NK-92 (cell line): ENCODE data around the gene MYL5.
"Not testable (repeated sequence)": the region's sequence is repeated elsewhere in the genome, so short reads cannot be mapped to it uniquely, and the experiment has no call there.

Experiments
- DNase-seq: peaks from one replicate; lab custom pipeline; 2025; ENCODE audit not compliant: unreplicated experiment; lab: John Stamatoyannopoulos, UW

MYL5 gene

DNA sequence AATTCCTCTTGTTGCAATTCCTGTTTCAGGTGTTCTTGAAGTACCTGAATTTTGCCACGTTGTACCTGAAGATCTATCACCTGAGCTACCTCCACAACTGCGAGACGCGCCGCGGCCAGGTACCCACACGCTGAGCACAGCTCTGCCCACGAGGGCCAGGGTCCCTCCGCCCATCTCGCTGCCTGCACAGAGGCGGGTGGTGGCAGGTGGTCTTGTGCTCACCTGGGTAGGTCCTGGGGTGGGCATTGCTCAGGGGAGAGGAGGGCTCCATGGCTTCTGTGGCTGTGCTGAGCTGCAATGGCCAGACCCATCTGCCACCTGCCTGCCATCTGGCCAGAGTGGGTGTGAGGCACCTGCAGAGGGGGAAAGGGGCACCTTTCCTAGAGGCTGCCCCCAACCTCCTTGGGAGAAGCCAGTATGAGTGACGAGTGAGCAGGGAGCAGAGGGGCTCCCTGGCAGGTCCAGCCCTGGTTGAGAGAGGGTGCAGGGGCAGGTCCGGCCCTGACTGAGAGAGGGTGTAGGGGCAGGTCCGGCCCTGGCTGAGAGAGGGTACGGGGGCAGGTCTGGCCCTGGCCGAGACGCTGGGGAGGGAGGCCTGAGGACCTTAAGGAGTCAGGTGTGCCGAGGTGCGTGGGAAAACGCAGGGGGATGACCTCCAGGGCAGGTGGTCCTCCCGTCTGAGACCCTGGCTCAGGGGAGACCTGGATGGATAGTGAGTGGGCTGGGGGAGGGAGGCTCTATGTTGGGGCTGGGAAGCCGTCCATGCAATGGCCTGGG is 38.3 kb upstream of the MYL5 start:
- DNase-seq, result no peak

DNA sequence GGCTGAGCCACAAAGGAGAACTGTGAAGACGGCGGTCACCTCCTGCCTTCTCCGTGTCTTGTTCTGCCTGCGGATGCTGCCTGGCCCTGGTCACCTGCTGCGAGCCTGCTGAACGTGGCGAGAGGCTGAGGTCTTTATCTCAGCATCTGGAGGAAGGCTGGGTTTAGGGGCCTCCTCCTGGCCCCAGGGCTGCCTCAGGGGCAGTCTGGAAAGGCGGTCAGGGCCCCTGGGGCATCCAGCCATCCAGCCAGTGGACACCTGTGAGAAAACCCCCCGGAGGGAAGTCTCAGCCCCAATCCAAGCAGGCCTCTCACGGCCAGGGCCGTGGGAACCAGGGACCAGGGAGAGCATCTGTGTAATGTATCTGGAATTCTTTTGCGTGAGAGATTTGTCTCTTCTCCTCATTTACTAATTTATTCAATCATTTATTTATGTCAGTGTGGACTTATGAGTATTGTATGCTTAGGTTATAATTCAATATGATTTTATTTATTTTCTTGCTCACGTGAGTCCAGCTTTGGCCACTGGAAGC is 37.6 kb upstream of the MYL5 start:
- no peak for DNase-seq

DNA sequence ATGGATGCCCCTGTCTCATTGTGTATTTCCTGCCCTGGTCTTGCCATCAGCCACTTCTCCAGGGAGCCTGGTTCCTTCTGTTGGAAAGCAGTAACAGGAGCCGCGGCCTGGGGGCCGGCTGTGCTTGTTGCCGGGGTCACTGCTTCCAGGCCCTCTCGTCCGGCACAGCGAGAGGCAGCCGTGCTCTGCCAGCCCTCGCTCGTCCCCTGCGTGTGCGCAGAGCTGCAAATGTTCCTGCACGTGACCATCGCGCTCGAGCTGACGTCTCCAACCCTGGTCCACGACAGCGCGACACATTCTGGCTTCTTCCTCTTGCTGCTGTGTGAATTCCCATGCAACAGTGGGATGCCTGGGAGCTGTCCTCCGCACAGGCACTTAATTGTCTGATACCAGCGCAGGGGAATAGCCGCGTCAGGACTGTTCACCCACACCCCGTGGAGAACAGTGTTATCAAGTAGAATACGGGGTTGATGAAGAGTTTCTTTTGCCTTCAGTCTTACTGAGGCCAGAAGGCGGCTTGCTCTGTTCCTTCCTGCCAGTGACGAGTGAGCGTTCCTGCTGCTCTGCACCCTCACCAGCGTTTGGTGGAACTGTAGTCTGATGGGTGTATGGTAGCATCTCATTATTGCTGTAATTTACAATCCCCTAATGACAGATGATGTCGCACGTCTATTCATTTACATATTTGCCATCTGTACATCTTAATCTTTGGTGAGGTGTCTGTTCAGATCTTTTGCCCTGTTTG is 36.6 kb upstream of the MYL5 start:
- no peak for DNase-seq

GRCh38 chr4:642366-642765 is 32.0 kb upstream of the MYL5 start:
- DNase-seq, result not testable (repeated sequence)

- DNase-seq, result no peak
Measured at GRCh38 chr4:646460-646859, 27.9 kb upstream of the MYL5 start.

DNA sequence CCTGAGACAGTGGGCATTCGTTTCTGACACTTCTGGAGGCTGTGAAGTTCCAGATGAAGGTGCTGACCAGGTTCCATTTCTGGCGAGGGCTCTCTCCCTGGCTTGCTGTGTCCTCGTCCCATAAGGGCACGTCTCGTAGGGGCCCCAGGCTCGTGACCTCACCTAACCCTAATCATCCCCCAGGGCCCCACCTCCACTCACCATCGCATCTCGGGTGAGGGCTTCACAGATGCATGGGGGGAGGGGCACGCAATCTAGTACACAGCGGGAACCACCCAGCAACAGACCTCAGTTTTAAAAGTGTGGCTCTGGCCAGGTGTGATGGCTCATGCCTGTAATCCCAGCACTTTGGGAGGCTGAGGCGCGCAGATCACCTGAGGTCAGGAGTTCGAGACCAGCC is 26.9 kb upstream of the MYL5 start:
- DNase-seq, result no peak

DNA sequence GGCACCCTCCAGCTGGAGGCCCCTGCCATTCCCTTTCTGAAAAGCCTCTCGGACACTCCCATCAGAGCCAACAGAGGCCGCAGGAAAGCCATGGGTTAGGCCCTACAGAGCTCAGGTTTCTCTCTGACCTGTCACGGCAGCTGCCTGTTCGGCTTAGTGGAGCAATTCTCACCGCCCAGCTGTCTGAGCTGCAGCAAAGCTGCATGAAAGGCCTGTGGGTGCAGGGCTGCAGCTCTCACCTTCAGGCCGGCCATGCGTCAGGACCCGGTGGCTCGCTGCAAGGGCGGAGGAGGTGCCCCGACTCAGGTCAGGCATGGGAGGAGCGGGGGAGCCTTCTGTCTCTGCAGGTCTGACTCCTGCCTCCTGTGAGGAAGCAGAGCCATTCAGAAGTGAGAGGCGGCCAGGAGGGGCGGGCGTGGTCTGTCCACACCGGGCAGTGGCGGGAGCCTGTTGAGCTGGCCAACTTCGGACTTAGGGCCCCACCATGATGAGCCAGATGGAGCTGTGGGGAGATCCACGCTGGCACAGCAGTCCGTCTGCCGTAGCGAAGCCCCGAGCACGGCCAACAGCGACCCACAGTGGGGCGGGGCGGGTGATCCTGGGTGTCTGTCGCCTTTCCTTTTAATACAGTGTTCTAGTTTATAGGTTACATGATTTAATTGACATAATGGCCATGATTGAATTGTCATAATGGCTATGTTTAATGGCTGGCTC is 25.6 kb upstream of the MYL5 start:
- no peak for DNase-seq

GRCh38 chr4:649293-649625 is 25.1 kb upstream of the MYL5 start:
- no peak for DNase-seq

DNA sequence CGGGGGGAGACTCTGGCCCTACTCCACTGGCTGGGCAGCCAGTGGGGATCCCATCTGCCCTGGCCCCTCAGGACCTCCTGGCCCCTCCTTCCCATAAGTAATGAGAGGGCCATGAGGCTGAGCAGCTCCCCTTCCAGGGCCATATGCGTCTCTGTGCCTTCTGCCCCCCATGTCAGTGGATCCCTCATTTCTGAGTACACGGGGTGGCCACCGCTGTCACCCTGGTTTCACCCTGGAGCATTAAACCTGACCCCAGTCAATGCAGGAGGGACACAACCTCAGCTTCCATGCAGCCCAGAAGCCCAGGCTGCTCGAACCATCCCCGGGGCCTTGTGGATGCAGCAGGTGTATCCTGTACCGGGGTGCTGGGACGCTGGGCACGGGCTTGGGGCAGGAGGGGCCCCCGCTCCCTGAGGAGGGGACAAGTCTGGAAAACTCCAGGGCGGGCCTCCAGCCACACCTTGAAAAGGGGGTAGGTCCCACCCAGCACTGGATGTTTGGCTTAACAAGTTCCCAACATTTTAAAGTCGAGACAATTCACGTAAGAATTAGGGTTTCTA is 24.5 kb upstream of the MYL5 start:
- DNase-seq, result no peak

GRCh38 chr4:650461-650860 is 23.9 kb upstream of the MYL5 start:
- DNase-seq, result no peak

- no peak for DNase-seq
Measured at GRCh38 chr4:650951-651883, 23.1 kb upstream of the MYL5 start.

GRCh38 chr4:651884-652642 is 22.3 kb upstream of the MYL5 start:
- DNase-seq, result no peak

- DNase-seq, result no peak
Measured at GRCh38 chr4:653080-653821, 21.1 kb upstream of the MYL5 start.

- DNase-seq, result no peak
Measured at GRCh38 chr4:653831-654502, 20.4 kb upstream of the MYL5 start.

GRCh38 chr4:654503-654845 is 19.9 kb upstream of the MYL5 start:
- no peak for DNase-seq

DNA sequence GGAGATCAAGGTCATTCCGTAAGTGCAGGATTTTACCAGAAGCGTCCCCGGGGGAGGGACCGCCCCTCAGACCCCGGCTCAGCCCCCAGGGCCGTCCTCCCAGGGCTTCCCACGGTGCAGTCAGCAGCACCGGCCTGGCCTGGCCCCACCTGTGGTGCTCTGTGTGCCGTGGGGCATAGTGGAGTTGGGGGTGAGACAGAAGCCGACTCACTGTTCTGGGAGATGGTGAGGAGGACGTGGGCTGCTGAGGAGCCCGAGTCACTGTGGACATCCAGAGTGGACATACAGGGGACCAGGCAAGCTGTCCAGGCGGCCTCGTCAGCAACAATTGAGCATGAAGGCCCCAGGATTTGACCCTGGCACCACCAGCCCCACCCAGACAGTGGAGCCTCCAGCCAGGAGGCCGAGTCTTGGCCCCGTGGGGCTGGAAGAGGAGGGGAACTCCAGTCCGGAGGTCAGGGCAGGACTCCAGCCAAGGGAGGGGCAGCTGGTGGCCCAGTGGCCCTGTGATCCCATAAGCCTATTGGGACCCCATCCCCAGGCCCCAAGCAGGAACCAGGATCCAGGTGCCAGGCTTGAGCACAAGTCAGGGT is 19.4 kb upstream of the MYL5 start:
- DNase-seq, result no peak

- DNase-seq, result no peak
Measured at GRCh38 chr4:655464-656151, 18.7 kb upstream of the MYL5 start.
